Naive thymus-derived CD8-positive, alpha-beta T cell (primary cell): ENCODE data around the gene C16orf46. TPM values are rescaled to one million over a fixed set of nuclear protein-coding genes. Genes with fewer than 3 reads are reported as not detected.

Source experiments
- ATAC-seq, 2 donors: fragments of 150-1000 bp; cut with Tn5 transposase in 1 of 2; sonication (Bioruptor Pico), chemical (Tn5 transposase) in 1 of 2; 1 replicate in 1 of 2; 2 replicates in 1 of 2; pipeline ENCODE4 v1.10.0; 2021; ENCODE audit warnings: mild to moderate bottlenecking in 2 of 2, moderate library complexity in 2 of 2
- POLR2A ChIA-PET: fragments of 350-600 bp; sonication (Branson Sonifier 250); formaldehyde crosslinking; loops from one replicate; lab custom pipeline; 2021; ENCODE audit warnings: antibody characterized with exemption; lab: Charles Lee
- DNase-seq, 10 donors: peaks; one replicate each; pipeline versions ENCODE4 v3.0.0 to v3.0.0-alpha.2; 2020 to 2022
- H3K27ac Mint-ChIP-seq, 10 donors: one replicate each; pipeline ENCODE4 v1.8.0; 2020 to 2022; ENCODE audit warnings: mild to moderate bottlenecking in 10 of 10, mixed read lengths in 10 of 10, moderate library complexity in 4 of 10, inconsistent platforms in 1 of 10
- H3K27me3 Mint-ChIP-seq, 5 donors: one replicate each; pipeline ENCODE4 v1.8.0; 2021 to 2022; ENCODE audit warnings: mixed read lengths in 5 of 5
- H3K36me3 Mint-ChIP-seq, 3 donors: one replicate each; pipeline ENCODE4 v1.8.0; 2020 to 2022; ENCODE audit warnings: mixed read lengths in 3 of 3, mild to moderate bottlenecking in 2 of 3, inconsistent platforms in 1 of 3
- H3K4me1 Mint-ChIP-seq, 4 donors: one replicate each; pipeline ENCODE4 v1.8.0; 2021 to 2022; ENCODE audit warnings: mixed read lengths in 4 of 4
- H3K4me3 Mint-ChIP-seq, 10 donors: one replicate each; pipeline ENCODE4 v1.8.0; 2020 to 2022; ENCODE audit warnings: mild to moderate bottlenecking in 10 of 10, mixed read lengths in 10 of 10, moderate library complexity in 6 of 10, inconsistent platforms in 1 of 10
- H3K9me3 Mint-ChIP-seq, 9 donors: one replicate each; pipeline ENCODE4 v1.8.0; 2020 to 2022; ENCODE audit warnings: mixed read lengths in 9 of 9, mild to moderate bottlenecking in 3 of 9, inconsistent platforms in 1 of 9, moderate library complexity in 1 of 9
- polyA plus RNA-seq, 3 donors: library from polyadenylated mRNA; unstranded; fragments of 300-500 nt; fragmentation: Illumina TruSeq; gene quantifications; one replicate each; pipeline ENCODE4 v1.2.3, GENCODE V29; 2021
- total RNA-seq, 8 experiments: library from RNA in 2 of 8; stranded (reverse) in 2 of 8; gene quantifications; one replicate each; pipeline ENCODE4 v1.2.3 and lab custom pipeline; 2021 to 2026

Gene C16orf46
- total and polyA plus RNA-seq, 5 experiments from 2014 or later: 0.14 to 0.55 (median 0.20) TPM; not detected in 1

- POLR2A ChIA-PET: no interaction called here
- H3K27me3 Mint-ChIP-seq: no peaks in the 10 kb centered on the region
- ATAC-seq: no peak
These were observed 8.0 kb downstream of the C16orf46 start for GRCh38 chr16:81069063-81069462.

GRCh38 chr16:81067166-81067565, 9.9 kb downstream of the C16orf46 start:
- H3K9me3 Mint-ChIP-seq: no peaks in the 10 kb centered on the region
- H3K36me3 Mint-ChIP-seq: no peaks in the 10 kb centered on the region
- H3K4me1 Mint-ChIP-seq: peaks cover 2 to 15% (median 7%) of the 10 kb centered on the region in 4 donors
- H3K27ac Mint-ChIP-seq: peak overlapping the region in 1 of 10 donors; percentile 9
- no peak overlapping the region for H3K4me3 Mint-ChIP-seq
- DNase-seq (peak in 1 of 10 donors; percentile 5), ATAC-seq (no peak)
- no peaks in the 10 kb centered on the region for H3K27me3 Mint-ChIP-seq
- POLR2A ChIA-PET: interaction anchor here (1.0 kb wide), 1 partner anchor 31 kb away, joined by 3 read pairs; the partner anchor contains the start of gene ATMIN

More at GRCh38 chr16:81069063-81069462, 8.0 kb downstream of the C16orf46 start:
- Mint-ChIP-seq H3K27ac (no peak overlapping the region), H3K4me3 (no peak overlapping the region), H3K36me3 (no peaks in the 10 kb centered on the region), H3K4me1 (peaks cover 2 to 15% (median 7%) of the 10 kb centered on the region in 4 donors), H3K9me3 (no peaks in the 10 kb centered on the region)
- DNase-seq: no peak

GRCh38 chr16:81066681-81067080, 10.4 kb downstream of the C16orf46 start:
- H3K27me3 Mint-ChIP-seq: no peaks in the 10 kb centered on the region
- H3K36me3 Mint-ChIP-seq: no peaks in the 10 kb centered on the region
- no peak for ATAC-seq
- peak overlapping the region in 2 of 10 donors; percentile 3 to 9 for H3K27ac Mint-ChIP-seq
- DNase-seq: peak in 2 of 10 donors; percentile 5 to 22
- H3K4me3 Mint-ChIP-seq: no peak overlapping the region
- H3K9me3 Mint-ChIP-seq: no peaks in the 10 kb centered on the region
- POLR2A ChIA-PET: interaction anchor here (1.0 kb wide), 1 partner anchor 31 kb away, joined by 3 read pairs; the partner anchor contains the start of gene ATMIN
- peaks cover 2 to 15% (median 7%) of the 10 kb centered on the region in 4 donors for H3K4me1 Mint-ChIP-seq

GRCh38 chr16:81061871-81062608, 15.0 kb downstream of the C16orf46 start:
- no peak for DNase-seq
- H3K4me3 Mint-ChIP-seq: no peak overlapping the region
- POLR2A ChIA-PET: no interaction called here
- no peaks in the 10 kb centered on the region for H3K36me3 Mint-ChIP-seq
- no peak for ATAC-seq
- no peaks in the 10 kb centered on the region for H3K27me3 Mint-ChIP-seq
- no peaks in the 10 kb centered on the region for H3K9me3 Mint-ChIP-seq
- H3K27ac Mint-ChIP-seq: no peak overlapping the region
- peaks cover 0 to 8% (median 4%) of the 10 kb centered on the region in 4 donors for H3K4me1 Mint-ChIP-seq

GRCh38 chr16:81061307-81061640, 15.8 kb downstream of the C16orf46 start:
- Mint-ChIP-seq H3K9me3 (no peaks in the 10 kb centered on the region), H3K27me3 (no peaks in the 10 kb centered on the region), H3K27ac (no peak overlapping the region), H3K4me3 (no peak overlapping the region), H3K36me3 (no peaks in the 10 kb centered on the region), H3K4me1 (peaks cover 0 to 1% (median 0%) of the 10 kb centered on the region in 4 donors)
- POLR2A ChIA-PET: no interaction called here
- ATAC-seq: no peak
- DNase-seq: no peak

GRCh38 chr16:81060576-81061306, 16.3 kb downstream of the C16orf46 start:
- no peaks in the 10 kb centered on the region for H3K9me3 Mint-ChIP-seq
- no peak overlapping the region for H3K4me3 Mint-ChIP-seq
- H3K36me3 Mint-ChIP-seq: no peaks in the 10 kb centered on the region
- no peaks in the 10 kb centered on the region for H3K4me1 Mint-ChIP-seq
- H3K27me3 Mint-ChIP-seq: no peaks in the 10 kb centered on the region
- POLR2A ChIA-PET: no interaction called here
- no peak for DNase-seq
- H3K27ac Mint-ChIP-seq: no peak overlapping the region
- no peak for ATAC-seq

GRCh38 chr16:81053761-81054160, 23.3 kb downstream of the C16orf46 start:
- no peaks in the 10 kb centered on the region for H3K4me1 Mint-ChIP-seq
- peaks cover 6 to 24% (median 16%) of the 10 kb centered on the region in 9 donors for H3K9me3 Mint-ChIP-seq
- POLR2A ChIA-PET: no interaction called here
- H3K36me3 Mint-ChIP-seq: peaks cover 0 to 14% (median 12%) of the 10 kb centered on the region in 3 donors
- no peak overlapping the region for H3K27ac Mint-ChIP-seq
- peaks cover 0 to 3% (median 0%) of the 10 kb centered on the region in 5 donors for H3K27me3 Mint-ChIP-seq
- DNase-seq (no peak), ATAC-seq (no peak)
- H3K4me3 Mint-ChIP-seq: no peak overlapping the region

- peaks cover 13 to 62% (median 24%) of the 10 kb centered on the region in 3 donors for H3K36me3 Mint-ChIP-seq
- no peaks in the 10 kb centered on the region for H3K27me3 Mint-ChIP-seq
- H3K4me3 Mint-ChIP-seq: no peak overlapping the region
- no peak for ATAC-seq
- no peak for DNase-seq
- H3K4me1 Mint-ChIP-seq: peaks cover 7 to 20% (median 15%) of the 10 kb centered on the region in 4 donors
- POLR2A ChIA-PET: no interaction called here
- H3K9me3 Mint-ChIP-seq: no peaks in the 10 kb centered on the region
- H3K27ac Mint-ChIP-seq: peak overlapping the region in 3 of 10 donors; percentile 10 to 29 (median 25)
These were observed 34.2 kb downstream of the C16orf46 start for GRCh38 chr16:81042821-81043220.

GRCh38 chr16:81041696-81042095, 35.3 kb downstream of the C16orf46 start:
- POLR2A ChIA-PET: no interaction called here
- no peaks in the 10 kb centered on the region for H3K9me3 Mint-ChIP-seq
- H3K27ac Mint-ChIP-seq: peak overlapping the region in 4 of 10 donors; percentile 4 to 58 (median 42)
- H3K27me3 Mint-ChIP-seq: no peaks in the 10 kb centered on the region
- peaks cover 13 to 62% (median 24%) of the 10 kb centered on the region in 3 donors for H3K36me3 Mint-ChIP-seq
- no peak for ATAC-seq
- no peak for DNase-seq
- H3K4me1 Mint-ChIP-seq: peaks cover 16 to 32% (median 23%) of the 10 kb centered on the region in 4 donors
- H3K4me3 Mint-ChIP-seq: no peak overlapping the region

GRCh38 chr16:81040842-81041241, 36.2 kb downstream of the C16orf46 start:
- Mint-ChIP-seq H3K9me3 (no peaks in the 10 kb centered on the region), H3K4me3 (no peak overlapping the region), H3K4me1 (peaks cover 16 to 35% (median 27%) of the 10 kb centered on the region in 4 donors)

GRCh38 chr16:81040131-81040530, 36.9 kb downstream of the C16orf46 start:
- Mint-ChIP-seq H3K36me3 (peaks cover 13 to 55% (median 20%) of the 10 kb centered on the region in 3 donors), H3K9me3 (no peaks in the 10 kb centered on the region), H3K4me3 (no peak overlapping the region), H3K27ac (peak overlapping the region in 4 of 10 donors; percentile 12 to 65 (median 26)), H3K27me3 (no peaks in the 10 kb centered on the region), H3K4me1 (peaks cover 16 to 36% (median 29%) of the 10 kb centered on the region in 4 donors)
- DNase-seq (no peak), ATAC-seq (no peak)
- POLR2A ChIA-PET: no interaction called here

More at GRCh38 chr16:81040842-81041241, 36.2 kb downstream of the C16orf46 start:
- Mint-ChIP-seq H3K36me3 (peaks cover 13 to 61% (median 24%) of the 10 kb centered on the region in 3 donors), H3K27ac (peak overlapping the region in 2 of 10 donors; percentile 65 to 83), H3K27me3 (no peaks in the 10 kb centered on the region)
- POLR2A ChIA-PET: no interaction called here
- ATAC-seq (no peak), DNase-seq (no peak)

GRCh38 chr16:81036751-81037350, 40.2 kb downstream of the C16orf46 start:
- Mint-ChIP-seq H3K4me3 (peak overlapping the region; percentile 78 to 90 (median 85)), H3K27ac (peak overlapping the region in 9 of 10 donors; percentile 44 to 92 (median 83)), H3K36me3 (peaks cover 0 to 24% (median 0%) of the 10 kb centered on the region in 3 donors), H3K27me3 (no peaks in the 10 kb centered on the region), H3K4me1 (peaks cover 18 to 36% (median 29%) of the 10 kb centered on the region in 4 donors), H3K9me3 (no peaks in the 10 kb centered on the region)
- ATAC-seq (no peak), DNase-seq (no peak)
- POLR2A ChIA-PET: interaction anchor here (0.9 to 4.9 kb wide), 4 partner anchors 28 to 701 kb away, joined by 3 to 34 read pairs (median 16); partner anchors contain the start of genes C16orf46, CENPN and CMC2
